Hepatocyte (in vitro differentiated cells): Measurements from ENCODE around the gene ENOPH1.

Experiments used
- EZH2 ChIP-seq: fragments of 200-600 bp; sonication (generic); IDR thresholded peaks from 2 replicates; pipeline ENCODE4 v1.6.1; 2016; ENCODE audit warnings: antibody characterized with exemption, mild to moderate bottlenecking, borderline replicate concordance
- TF ChIP-seq, protein P1 (sequence below): fragments of 200-600 bp; sonication (generic); IDR thresholded peaks from 2 replicates; pipeline ENCODE4 v1.5.1; 2016; ENCODE audit warnings: antibody characterized with exemption, mild to moderate bottlenecking; ENCODE audit not compliant: poor library complexity

GRCh38 chr4:82500435-82501153, 70.2 kb downstream of the ENOPH1 start:
- TF ChIP-seq, protein P1, sequence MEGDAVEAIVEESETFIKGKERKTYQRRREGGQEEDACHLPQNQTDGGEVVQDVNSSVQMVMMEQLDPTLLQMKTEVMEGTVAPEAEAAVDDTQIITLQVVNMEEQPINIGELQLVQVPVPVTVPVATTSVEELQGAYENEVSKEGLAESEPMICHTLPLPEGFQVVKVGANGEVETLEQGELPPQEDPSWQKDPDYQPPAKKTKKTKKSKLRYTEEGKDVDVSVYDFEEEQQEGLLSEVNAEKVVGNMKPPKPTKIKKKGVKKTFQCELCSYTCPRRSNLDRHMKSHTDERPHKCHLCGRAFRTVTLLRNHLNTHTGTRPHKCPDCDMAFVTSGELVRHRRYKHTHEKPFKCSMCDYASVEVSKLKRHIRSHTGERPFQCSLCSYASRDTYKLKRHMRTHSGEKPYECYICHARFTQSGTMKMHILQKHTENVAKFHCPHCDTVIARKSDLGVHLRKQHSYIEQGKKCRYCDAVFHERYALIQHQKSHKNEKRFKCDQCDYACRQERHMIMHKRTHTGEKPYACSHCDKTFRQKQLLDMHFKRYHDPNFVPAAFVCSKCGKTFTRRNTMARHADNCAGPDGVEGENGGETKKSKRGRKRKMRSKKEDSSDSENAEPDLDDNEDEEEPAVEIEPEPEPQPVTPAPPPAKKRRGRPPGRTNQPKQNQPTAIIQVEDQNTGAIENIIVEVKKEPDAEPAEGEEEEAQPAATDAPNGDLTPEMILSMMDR: no peak
- no peak for TF ChIP-seq EZH2
